HG02840 (cell line): ENCODE data around the gene MPC2.
"Not testable (repeated sequence)": the region's sequence is repeated elsewhere in the genome, so short reads cannot be mapped to it uniquely, and the experiment has no call there.

ENCODE experiments used
- ATAC-seq: cut with Tn5 transposase; IDR thresholded peaks from one replicate; pipeline ENCODE4 v1.9.1; 2021; ENCODE audit warnings: mild to moderate bottlenecking, moderate library complexity, moderate number of reproducible peaks; ENCODE audit not compliant: unreplicated experiment, low FRiP score

The MPC2 gene

GRCh38 chr1:167935216-167936067 lies 1.4 kb downstream of the MPC2 start:
- ATAC-seq = peak; percentile 4

GRCh38 chr1:167934426-167935215 lies 2.3 kb downstream of the MPC2 start:
- no peak for ATAC-seq

DNA sequence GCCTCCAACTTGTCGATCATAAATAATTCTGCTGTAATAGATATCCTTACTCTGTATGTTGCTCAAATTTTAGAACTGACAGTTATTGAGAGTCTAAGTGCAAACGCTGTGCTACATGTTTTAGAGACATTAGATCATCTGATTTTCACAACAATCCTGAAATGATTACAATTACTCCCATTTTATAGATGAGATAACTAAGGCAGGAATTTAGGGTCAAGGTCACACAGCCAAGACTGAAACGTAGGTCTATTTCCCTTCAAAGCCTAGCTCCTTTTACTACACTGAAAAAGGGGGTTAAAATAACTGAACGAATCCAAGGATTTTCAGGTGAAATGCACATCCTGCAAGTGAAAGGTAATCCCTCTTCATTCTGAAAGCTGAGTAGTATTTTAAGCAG lies 3.1 kb downstream of the MPC2 start:
- ATAC-seq = no peak

DNA sequence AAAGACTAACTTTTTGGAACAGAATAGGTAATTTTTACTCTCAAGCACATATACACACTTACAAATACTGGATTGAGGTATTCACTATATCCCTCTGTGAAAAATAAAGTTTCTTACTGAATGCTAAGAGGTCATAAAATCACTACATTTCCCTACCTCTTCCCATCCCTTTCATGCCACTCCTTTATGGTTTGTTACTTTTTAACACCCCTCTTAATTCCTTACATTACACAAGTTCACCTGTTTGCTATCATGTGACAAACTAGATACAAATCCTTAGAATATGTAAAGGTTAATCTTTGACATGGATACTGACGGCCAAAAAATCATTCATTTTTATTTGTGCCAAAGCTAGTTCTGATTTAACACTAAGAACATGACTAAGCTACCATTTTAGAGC lies 7.1 kb downstream of the MPC2 start:
- no peak for ATAC-seq

DNA sequence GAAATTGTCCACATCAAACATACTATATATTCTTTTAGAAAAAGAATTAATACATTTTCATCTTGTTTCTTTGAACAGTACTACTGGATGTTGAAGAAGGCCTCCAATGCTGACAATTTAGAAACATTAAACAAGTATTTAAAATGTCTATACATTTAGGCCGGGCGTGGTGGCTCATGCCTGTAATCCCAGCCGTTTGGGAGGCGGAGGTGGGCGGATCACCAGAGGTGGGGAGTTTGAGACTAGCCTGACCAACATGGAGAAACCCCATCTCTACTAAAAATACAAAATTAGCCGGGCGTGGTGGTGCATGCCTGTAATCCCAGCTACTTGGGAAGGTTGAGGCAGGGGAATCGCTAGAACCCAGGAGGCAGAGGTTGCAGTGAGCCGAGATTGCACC lies 8.0 kb downstream of the MPC2 start:
- ATAC-seq = not testable (repeated sequence)

GRCh38 chr1:167928457-167928852 lies 8.4 kb downstream of the MPC2 start:
- ATAC-seq = no peak

DNA sequence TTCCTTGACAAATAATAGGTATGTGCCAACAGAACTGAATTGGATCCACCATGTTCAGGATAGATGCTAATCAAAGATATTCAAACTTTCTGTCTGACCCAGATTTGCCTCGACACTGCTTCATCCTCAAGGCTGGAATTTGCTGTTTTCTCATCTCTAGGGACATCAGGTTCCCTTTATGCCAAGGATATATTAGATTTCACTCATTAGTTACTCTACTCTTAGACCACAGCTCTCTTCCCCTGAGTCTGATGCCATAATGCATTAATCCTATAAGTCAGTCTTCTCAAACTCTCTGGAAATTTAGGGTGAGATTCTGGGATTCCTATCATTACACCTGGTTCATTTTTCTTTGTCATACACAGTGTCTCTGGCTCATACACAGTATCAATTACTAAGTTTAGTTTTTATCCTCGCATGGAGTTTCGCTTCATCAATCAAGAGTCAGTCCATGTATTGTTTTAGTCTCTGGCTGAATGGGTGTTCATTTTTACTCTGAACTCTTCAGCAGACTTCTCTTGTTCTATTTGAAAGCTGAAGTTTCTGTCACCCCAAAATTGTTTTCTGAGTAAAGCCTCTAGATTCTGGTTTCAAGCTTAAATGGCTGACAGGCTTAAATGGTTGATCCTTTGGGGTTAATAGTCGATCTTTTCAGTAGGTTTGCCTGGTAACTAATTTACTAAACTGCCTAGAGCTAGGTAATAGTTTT lies 9.7 kb downstream of the MPC2 start:
- ATAC-seq = no peak

DNA sequence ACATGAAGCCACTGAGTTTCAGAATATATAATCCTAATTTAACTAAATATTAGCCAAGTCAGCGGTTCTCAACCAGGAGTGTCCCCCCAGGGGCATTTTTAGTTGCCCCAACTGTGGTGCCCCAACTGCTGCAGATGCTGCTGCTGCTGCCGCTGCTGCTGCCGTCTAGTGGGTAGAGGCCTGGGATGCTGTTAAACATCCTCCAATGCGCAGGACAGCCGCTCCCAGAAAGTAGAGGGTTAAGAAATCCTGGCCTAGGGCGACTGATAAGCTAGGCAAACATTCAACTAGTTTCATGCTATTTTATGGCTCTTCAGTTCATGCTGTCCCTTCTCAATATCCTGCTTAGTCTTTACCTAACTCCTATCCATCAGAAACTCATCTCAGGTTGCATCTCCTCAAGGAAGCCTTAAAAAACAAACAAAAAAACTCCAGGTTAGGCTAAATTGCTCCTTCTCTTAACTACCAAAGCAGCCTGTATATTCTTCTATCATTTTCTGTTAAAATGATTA lies 10.3 kb downstream of the MPC2 start:
- no peak for ATAC-seq

DNA sequence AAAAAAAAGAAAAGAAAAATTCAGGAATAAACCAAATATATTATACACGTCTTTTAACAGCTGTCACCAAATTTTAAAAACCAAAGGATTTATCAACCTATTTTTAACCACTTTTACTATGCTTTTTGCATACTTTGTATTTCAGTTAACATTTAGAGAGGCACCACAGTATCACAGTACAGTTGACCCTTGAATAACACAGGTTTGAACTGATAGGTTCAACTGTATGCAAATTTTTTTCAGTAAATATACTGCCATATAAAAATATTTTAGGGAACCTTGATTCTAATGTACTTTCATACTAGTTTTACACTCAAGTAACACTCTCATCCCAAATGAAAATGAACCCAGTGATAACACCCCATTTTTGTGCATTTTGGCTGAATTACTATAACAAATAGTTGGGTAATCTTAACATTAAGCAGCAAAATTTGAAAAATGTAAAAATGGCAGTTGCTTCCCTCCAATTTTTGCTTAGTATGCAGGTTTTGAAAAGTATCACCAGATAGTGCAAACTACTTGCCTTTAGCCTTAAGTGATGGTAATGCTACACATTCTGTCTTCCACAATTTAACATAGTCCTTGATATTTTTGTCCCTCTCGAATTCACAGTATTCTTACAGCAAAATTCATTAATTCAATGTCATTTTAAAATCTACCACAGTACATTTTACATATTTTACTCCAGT lies 12.2 kb downstream of the MPC2 start:
- no peak for ATAC-seq

DNA sequence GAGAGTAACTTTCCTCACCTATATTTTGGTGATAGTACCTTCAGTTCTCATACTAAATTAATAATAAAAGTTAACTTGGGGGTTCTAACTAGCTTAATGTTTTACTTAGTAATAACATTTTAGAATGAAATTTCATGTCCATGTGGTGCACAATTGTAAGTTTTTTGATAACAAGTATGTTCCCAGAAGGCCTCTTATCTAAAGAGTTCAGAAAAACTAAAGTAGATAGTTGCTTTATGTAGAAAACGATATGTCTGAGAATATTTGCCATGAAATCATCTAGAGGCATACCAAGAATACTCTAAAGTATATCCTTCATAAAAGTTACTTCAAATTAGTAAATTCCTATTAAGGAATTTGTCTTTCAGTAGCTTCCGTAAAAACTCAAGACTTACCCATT lies 12.8 kb downstream of the MPC2 start:
- no peak for ATAC-seq

- ATAC-seq = no peak
Observed at GRCh38 chr1:167923324-167924056, 13.4 kb downstream of the MPC2 start.

GRCh38 chr1:167922611-167923074 lies 14.2 kb downstream of the MPC2 start:
- no peak for ATAC-seq

DNA sequence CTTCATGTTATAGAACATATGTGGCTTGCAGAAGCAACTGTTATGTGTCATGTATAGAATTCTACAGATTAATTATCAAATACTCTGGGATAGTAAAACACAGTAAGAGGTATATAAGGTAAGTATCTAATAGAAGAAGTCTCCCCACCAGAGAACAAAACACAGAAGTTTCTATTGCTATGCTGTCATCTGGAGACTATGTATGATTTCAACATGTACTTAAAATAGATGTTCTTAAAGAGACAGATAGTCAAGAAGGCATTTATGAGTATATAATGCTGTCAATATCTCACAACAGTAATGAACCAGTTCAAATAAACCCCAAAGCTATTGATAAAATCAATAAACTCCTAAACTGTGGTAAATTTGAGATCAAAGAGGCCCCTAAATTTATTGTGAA lies 14.8 kb downstream of the MPC2 start:
- no peak for ATAC-seq

- no peak for ATAC-seq
Observed at GRCh38 chr1:167916766-167917511, 19.9 kb downstream of the MPC2 start.

DNA sequence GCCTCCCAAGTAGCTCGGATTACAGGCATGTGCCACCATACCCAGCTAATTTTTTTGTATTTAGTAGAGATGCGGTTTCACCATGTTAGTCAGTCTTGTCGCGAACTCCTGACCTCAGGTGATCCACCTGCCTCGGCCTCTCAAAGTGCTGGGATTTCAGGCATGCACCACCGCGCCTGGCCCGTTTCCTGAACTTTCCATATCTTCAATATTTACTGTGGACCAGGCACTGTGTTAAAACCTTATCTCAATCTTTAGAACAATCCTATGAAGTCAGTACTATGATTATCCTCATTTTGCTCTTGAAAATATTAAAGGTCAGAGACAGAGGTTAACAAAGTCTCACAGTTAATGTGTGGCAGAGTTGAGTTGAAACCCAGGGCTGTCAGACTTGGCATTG lies 21.3 kb downstream of the MPC2 start:
- no peak for ATAC-seq

DNA sequence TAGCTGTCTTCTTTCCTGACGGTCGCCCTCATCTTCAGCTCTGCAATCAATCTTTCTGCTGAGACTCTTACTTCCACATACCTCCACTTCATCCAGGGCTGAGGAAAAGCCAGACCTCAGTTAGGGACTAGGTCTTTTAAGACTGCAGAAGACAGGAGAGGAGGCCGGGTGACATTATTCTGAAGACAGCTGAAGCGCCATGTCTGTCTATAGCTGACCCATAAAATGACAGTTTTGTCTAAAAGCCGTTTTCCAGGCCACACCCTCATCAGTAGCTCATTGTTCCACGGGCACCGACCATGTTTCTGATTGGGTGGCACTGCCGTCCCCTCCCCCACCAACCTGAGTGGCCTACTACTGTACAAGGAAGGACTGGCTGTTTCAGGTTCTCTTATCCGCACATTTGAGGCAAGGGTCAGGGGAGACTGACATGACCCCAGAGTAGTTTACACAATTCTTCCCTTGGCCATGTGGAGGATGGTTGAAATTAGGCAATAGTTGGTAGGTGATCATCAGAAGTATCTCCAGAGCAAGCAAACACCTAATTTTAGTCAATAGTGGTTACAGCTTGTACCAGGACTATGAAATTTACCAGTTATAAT lies 22.9 kb downstream of the MPC2 start, which contains the start of gene ADCY10:
Gene ADCY10, minus strand, starts transcription at position 240 of the 602 bp plus-strand sequence. CDS start 8,994 bp downstream, outside the sequence.
- no peak for ATAC-seq

DNA sequence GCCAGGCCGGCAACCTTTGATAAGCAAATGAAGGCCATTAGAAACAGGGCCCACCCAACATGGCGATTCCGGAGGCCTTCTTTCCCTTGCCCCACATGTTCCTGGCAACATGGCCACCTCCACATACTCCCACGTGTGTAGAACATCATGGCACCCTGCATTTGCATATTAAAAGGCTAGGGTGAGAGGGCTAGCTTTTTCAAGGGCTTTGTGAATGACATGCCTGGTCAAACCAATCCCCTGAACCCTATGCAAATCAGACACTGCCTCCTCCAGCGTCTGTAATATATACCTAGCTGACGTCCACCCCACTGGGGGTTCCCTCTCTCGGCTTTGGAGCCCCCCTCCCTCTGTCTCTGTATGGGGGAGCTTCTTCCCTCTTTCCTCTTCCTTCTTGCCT lies 24.6 kb downstream of the MPC2 start:
- ATAC-seq = no peak

DNA sequence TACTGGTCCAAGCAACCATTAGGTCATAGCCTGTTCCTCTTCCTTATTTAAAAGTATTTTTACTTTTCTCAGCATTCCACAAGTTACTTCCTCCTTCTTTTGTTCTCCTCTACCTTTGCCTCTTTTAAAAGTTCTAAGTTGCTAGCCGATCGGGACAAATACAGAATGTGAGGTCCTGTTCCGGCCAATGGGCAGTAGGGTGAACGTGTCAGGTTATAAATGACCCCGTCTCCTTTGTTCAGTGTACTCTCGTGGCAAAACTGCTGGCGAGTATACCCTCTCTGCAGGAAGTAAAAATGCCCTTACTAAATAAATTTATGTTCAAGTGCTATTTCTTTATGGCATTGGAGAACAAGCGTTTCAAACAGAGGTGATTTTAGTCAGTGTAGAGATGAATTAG lies 25.5 kb downstream of the MPC2 start:
- no peak for ATAC-seq
